ENCODE measurements around the gene VCAN. TPM values are rescaled to one million over a fixed set of nuclear protein-coding genes. Genes with fewer than 3 reads are reported as not detected.
A peak's percentile ranks its signal among the peaks of the same experiment; 100 is the strongest.

The VCAN gene
- total RNA-seq, 1 donor from 2014 or later, result 33.7 TPM

DNA sequence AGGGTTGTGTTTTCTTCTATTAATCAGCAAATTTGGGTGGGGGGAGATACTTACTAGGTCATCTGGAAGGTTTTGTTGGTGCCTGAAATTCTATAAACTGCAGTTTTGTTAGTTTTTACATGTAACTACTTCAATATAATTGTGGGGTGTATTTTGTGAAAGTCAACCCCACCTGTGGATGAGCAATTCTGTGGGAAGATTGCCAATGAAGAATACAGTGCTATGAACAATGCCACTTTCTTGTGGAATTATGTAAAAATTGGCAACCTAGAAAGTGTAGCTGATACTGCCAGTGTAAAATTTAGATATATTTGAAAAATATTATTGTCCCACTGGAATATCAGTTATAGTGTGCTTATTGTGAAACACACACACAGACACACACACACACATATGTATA, 80.7 kb downstream of the VCAN start:
- Histone ChIP-seq H3K36me3 (ENCODE audit: control insufficient read depth, insufficient read depth, low read length) (no peaks in the 10 kb centered on the region), H3K27me3 (ENCODE audit: control insufficient read depth, insufficient read depth, low read length) (no peaks in the 10 kb centered on the region), H3K4me3 (ENCODE audit: low read depth, low read length) (no peak overlapping the region)
- TF ChIP-seq, protein P1, sequence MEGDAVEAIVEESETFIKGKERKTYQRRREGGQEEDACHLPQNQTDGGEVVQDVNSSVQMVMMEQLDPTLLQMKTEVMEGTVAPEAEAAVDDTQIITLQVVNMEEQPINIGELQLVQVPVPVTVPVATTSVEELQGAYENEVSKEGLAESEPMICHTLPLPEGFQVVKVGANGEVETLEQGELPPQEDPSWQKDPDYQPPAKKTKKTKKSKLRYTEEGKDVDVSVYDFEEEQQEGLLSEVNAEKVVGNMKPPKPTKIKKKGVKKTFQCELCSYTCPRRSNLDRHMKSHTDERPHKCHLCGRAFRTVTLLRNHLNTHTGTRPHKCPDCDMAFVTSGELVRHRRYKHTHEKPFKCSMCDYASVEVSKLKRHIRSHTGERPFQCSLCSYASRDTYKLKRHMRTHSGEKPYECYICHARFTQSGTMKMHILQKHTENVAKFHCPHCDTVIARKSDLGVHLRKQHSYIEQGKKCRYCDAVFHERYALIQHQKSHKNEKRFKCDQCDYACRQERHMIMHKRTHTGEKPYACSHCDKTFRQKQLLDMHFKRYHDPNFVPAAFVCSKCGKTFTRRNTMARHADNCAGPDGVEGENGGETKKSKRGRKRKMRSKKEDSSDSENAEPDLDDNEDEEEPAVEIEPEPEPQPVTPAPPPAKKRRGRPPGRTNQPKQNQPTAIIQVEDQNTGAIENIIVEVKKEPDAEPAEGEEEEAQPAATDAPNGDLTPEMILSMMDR (IDR thresholded peaks at IDR 0.05; ENCODE audit: insufficient read depth, low read length, severe bottlenecking), result no peak
- no peak for FAIRE-seq
- peak; percentile 49 for DNase-seq (ENCODE audit: low read depth)

DNA sequence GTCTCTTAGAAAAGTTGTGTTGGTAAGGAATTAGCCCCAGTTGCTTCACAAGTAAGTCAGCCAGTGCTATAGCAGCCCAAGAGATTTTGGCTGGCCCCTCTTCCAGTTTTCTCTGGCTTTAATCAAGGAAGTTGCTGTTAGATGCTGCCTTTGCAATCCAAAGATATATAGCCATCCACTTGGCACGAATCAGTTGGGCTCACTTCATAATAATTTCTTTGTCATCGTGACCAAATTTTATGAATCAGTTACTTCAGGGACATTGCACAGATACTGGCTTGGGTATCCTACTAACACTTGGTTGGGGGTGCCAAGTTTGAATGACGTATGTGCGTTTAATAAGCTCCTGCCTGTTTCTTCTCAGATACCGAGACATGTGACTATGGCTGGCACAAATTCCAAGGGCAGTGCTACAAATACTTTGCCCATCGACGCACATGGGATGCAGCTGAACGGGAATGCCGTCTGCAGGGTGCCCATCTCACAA, 81.5 kb downstream of the VCAN start:
- TF ChIP-seq, protein P1 (IDR thresholded peaks at IDR 0.05; ENCODE audit: insufficient read depth, low read length, severe bottlenecking), result no peak
- Histone ChIP-seq H3K36me3 (ENCODE audit: control insufficient read depth, insufficient read depth, low read length) (no peaks in the 10 kb centered on the region), H3K4me3 (ENCODE audit: low read depth, low read length) (no peak overlapping the region), H3K27me3 (ENCODE audit: control insufficient read depth, insufficient read depth, low read length) (no peaks in the 10 kb centered on the region)
- FAIRE-seq (no peak), DNase-seq (ENCODE audit: low read depth) (no peak)

DNA sequence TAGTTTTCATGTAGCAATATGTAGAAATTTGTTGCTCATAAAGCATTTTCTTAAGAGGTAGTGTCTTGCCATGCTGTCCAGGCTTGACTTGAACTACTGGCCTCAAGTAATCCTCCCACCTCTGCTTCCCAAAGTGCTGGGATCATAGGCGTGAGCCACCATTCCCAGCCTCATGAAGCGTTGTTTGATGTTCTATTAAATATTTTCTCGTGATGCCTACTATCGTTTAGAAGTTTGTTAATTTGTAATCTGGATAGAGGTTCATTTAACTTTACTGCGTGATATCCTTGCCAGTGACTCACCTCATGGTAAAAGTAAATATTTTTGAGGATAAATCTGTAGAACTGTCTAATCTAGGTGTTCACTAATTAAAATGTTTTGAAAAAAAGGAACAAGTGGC, 82.6 kb downstream of the VCAN start:
- no peaks in the 10 kb centered on the region for H3K36me3 ChIP-seq (ENCODE audit: control insufficient read depth, insufficient read depth, low read length)
- TF ChIP-seq, protein P1 (IDR thresholded peaks at IDR 0.05; ENCODE audit: insufficient read depth, low read length, severe bottlenecking), result no peak
- FAIRE-seq, result no peak
- DNase-seq (ENCODE audit: low read depth), result no peak
- no peaks in the 10 kb centered on the region for H3K27me3 ChIP-seq (ENCODE audit: control insufficient read depth, insufficient read depth, low read length)
- H3K4me3 ChIP-seq (ENCODE audit: low read depth, low read length), result no peak overlapping the region

DNA sequence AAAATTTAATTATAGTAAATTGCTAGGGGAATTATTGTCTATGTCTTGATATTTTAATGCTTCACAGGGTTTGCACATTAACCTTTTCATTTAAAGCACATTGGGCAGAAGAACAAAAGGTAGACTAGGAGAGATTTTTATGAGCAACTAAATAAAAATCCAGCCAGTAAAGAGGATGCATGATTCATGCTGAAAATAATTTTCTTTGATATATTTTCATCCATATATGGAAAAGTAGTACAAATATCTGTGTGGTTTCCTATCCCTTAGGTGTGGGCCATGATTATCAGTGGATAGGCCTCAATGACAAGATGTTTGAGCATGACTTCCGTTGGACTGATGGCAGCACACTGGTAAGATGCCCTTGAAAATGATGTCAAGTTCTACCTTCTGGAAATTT, 83.1 kb downstream of the VCAN start:
- H3K4me3 ChIP-seq (ENCODE audit: low read depth, low read length), result no peak overlapping the region
- FAIRE-seq (no peak), DNase-seq (ENCODE audit: low read depth) (no peak)
- H3K27me3 ChIP-seq (ENCODE audit: control insufficient read depth, insufficient read depth, low read length), result no peaks in the 10 kb centered on the region
- TF ChIP-seq, protein P1 (IDR thresholded peaks at IDR 0.05; ENCODE audit: insufficient read depth, low read length, severe bottlenecking), result no peak
- no peaks in the 10 kb centered on the region for H3K36me3 ChIP-seq (ENCODE audit: control insufficient read depth, insufficient read depth, low read length)

DNA sequence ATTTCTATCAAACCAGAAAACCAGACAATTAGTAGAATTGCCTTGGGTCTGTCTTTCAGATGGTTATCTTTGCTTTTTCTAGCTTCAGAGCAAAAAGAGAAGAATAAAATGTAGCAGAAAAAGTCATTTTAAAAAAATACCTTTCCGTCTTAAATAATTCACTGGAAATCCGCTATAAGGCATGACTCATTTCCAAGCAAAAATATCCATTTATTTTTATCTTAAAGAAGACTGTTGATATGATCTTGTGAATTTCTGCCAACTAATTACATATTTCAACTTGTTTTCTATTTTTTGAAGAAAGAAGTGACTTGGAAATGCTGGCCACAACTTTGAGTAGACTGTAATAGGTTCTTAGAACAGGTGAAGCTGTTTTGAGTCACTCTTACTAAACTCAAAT, 83.7 kb downstream of the VCAN start:
- no peaks in the 10 kb centered on the region for H3K36me3 ChIP-seq (ENCODE audit: control insufficient read depth, insufficient read depth, low read length)
- H3K4me3 ChIP-seq (ENCODE audit: low read depth, low read length), result no peak overlapping the region
- DNase-seq (ENCODE audit: low read depth), result no peak
- TF ChIP-seq, protein P1 (IDR thresholded peaks at IDR 0.05; ENCODE audit: insufficient read depth, low read length, severe bottlenecking), result no peak
- no peak for FAIRE-seq
- H3K27me3 ChIP-seq (ENCODE audit: control insufficient read depth, insufficient read depth, low read length), result no peaks in the 10 kb centered on the region

DNA sequence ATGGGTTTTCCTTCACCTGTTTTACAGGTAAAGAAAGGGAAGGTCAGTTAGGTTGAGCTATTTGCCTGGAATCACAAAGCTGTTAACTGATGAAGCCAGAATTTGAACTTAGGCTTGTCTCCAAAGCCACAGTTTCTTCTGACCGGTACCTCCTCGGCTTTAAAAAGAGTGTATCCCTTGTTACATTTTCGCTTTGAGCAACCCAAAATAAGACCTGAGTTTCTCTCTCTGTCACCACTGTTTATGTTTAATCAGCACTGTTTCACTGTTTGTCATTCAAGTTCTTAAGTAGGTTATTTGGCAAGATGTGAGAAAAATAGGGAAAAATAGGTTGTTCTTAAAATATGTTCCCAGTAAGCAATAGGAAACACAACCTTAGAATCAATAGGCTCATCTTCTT, 84.6 kb downstream of the VCAN start:
- TF ChIP-seq, protein P1 (IDR thresholded peaks at IDR 0.05; ENCODE audit: insufficient read depth, low read length, severe bottlenecking), result no peak
- FAIRE-seq (no peak), DNase-seq (ENCODE audit: low read depth) (no peak)
- H3K4me3 ChIP-seq (ENCODE audit: low read depth, low read length), result no peak overlapping the region
- no peaks in the 10 kb centered on the region for H3K27me3 ChIP-seq (ENCODE audit: control insufficient read depth, insufficient read depth, low read length)
- H3K36me3 ChIP-seq (ENCODE audit: control insufficient read depth, insufficient read depth, low read length), result no peaks in the 10 kb centered on the region
